ENCODE measurements around the gene SKAP1.
"Not testable (repeated sequence)": the region's sequence is repeated elsewhere in the genome, so short reads cannot be mapped to it uniquely, and the experiment has no call there.

SKAP1 gene

GRCh38 chr17:48290378-48290777 is 139.6 kb downstream of the SKAP1 start:
- no peak for DNase-seq (ENCODE audit: low read depth in 2 of 2, low spot score in 1 of 2)

GRCh38 chr17:48286917-48287316 is 143.1 kb downstream of the SKAP1 start:
- DNase-seq (ENCODE audit: low read depth in 2 of 2, low spot score in 1 of 2): not testable (repeated sequence)

- no peak for DNase-seq (ENCODE audit: low read depth in 2 of 2, low spot score in 1 of 2)
Measured at GRCh38 chr17:48285614-48286013, 144.4 kb downstream of the SKAP1 start.

GRCh38 chr17:48283907-48284306 is 146.1 kb downstream of the SKAP1 start:
- no peak for DNase-seq (ENCODE audit: low read depth in 2 of 2, low spot score in 1 of 2)

- DNase-seq (ENCODE audit: low read depth in 2 of 2, low spot score in 1 of 2): no peak
Measured at GRCh38 chr17:48283411-48283810, 146.6 kb downstream of the SKAP1 start.

- no peak for DNase-seq (ENCODE audit: low read depth in 2 of 2, low spot score in 1 of 2)
Measured at GRCh38 chr17:48282303-48282702, 147.7 kb downstream of the SKAP1 start.

GRCh38 chr17:48278760-48279491 is 151.1 kb downstream of the SKAP1 start:
- DNase-seq (ENCODE audit: low read depth in 2 of 2, low spot score in 1 of 2): no peak

- DNase-seq (ENCODE audit: low read depth in 2 of 2, low spot score in 1 of 2): no peak
Measured at GRCh38 chr17:48276776-48277175, 153.2 kb downstream of the SKAP1 start.

- no peak for DNase-seq (ENCODE audit: low read depth in 2 of 2, low spot score in 1 of 2)
Measured at GRCh38 chr17:48270899-48271298, 159.1 kb downstream of the SKAP1 start.

- DNase-seq (ENCODE audit: low read depth in 2 of 2, low spot score in 1 of 2): no peak
Measured at GRCh38 chr17:48269209-48269608, 160.8 kb downstream of the SKAP1 start.

GRCh38 chr17:48263731-48264035 is 166.3 kb downstream of the SKAP1 start:
- DNase-seq (ENCODE audit: low read depth in 2 of 2, low spot score in 1 of 2): no peak

- no peak for DNase-seq (ENCODE audit: low read depth in 2 of 2, low spot score in 1 of 2)
Measured at GRCh38 chr17:48262982-48263730, 166.9 kb downstream of the SKAP1 start.

GRCh38 chr17:48261297-48261880 is 168.6 kb downstream of the SKAP1 start:
- no peak for DNase-seq (ENCODE audit: low read depth in 2 of 2, low spot score in 1 of 2)

GRCh38 chr17:48259694-48260291 is 170.2 kb downstream of the SKAP1 start:
- DNase-seq (ENCODE audit: low read depth in 2 of 2, low spot score in 1 of 2): no peak

GRCh38 chr17:48258331-48258730 is 171.7 kb downstream of the SKAP1 start:
- DNase-seq (ENCODE audit: low read depth in 2 of 2, low spot score in 1 of 2): no peak

GRCh38 chr17:48255759-48256158 is 174.3 kb downstream of the SKAP1 start:
- no peak for DNase-seq (ENCODE audit: low read depth in 2 of 2, low spot score in 1 of 2)

- no peak for DNase-seq (ENCODE audit: low read depth in 2 of 2, low spot score in 1 of 2)
Measured at GRCh38 chr17:48254896-48255295, 175.1 kb downstream of the SKAP1 start.

GRCh38 chr17:48253975-48254374 is 176.0 kb downstream of the SKAP1 start:
- DNase-seq (ENCODE audit: low read depth in 2 of 2, low spot score in 1 of 2): no peak

- no peak for DNase-seq (ENCODE audit: low read depth in 2 of 2, low spot score in 1 of 2)
Measured at GRCh38 chr17:48251950-48252349, 178.1 kb downstream of the SKAP1 start.

GRCh38 chr17:48250949-48251348 is 179.1 kb downstream of the SKAP1 start:
- no peak for DNase-seq (ENCODE audit: low read depth in 2 of 2, low spot score in 1 of 2)

- DNase-seq (ENCODE audit: low read depth in 2 of 2, low spot score in 1 of 2): not testable (repeated sequence)
Measured at GRCh38 chr17:48250059-48250458, 180.0 kb downstream of the SKAP1 start.

- DNase-seq (ENCODE audit: low read depth in 2 of 2, low spot score in 1 of 2): no peak
Measured at GRCh38 chr17:48247603-48248002, 182.4 kb downstream of the SKAP1 start.

Data from stimulated activated CD8-positive, alpha-beta memory T cell treated with anti-CD3 and anti-CD28 coated beads, Interleukin-4, amount 100 ng/mL, for 4 hours (primary cell).